Panc1 (cell line): ENCODE results near the gene SEC61A2. TPM values are rescaled to one million over a fixed set of nuclear protein-coding genes. Genes with fewer than 3 reads are reported as not detected.

Experiments used
- ATAC-seq: fragments of 200-7000 bp; cut with Tn5 transposase; 2 replicates; pipeline ENCODE4 v1.9.1; 2020; ENCODE audit warnings: mild to moderate bottlenecking, moderate library complexity
- Bru-seq: library from RNA; stranded (reverse); fragments of 400-500 nt; gene quantifications from one replicate; lab custom pipeline; 2021; lab: Mats Ljungman, UMichigan
- BruChase-seq, 2 experiments: library from RNA; stranded (reverse); fragments of 400-500 nt; gene quantifications; one replicate each; lab custom pipeline; 2021; lab: Mats Ljungman, UMichigan
- BruUV-seq: library from RNA; stranded (reverse); fragments of 400-500 nt; replicated peaks from 2 replicates; lab custom pipeline; 2021; lab: Mats Ljungman, UMichigan
- CTCF ChIA-PET: fragments of 300-600 bp; sonication (Branson Sonifier 250); formaldehyde crosslinking; loops from one replicate; lab custom pipeline; 2022; ENCODE audit warnings: antibody characterized with exemption; lab: Charles Lee
- POLR2A ChIA-PET: fragments of 300-600 bp; sonication (Branson Sonifier 250); formaldehyde crosslinking; loops from one replicate; lab custom pipeline; 2022; ENCODE audit warnings: antibody characterized with exemption; lab: Charles Lee
- DNase-seq: peaks from one replicate; pipeline ENCODE4 v3.0.0-alpha.2; 2010; ENCODE audit warnings: low read depth, low spot score
- H3K27ac ChIP-seq: 2 replicates; pipeline ENCODE4 v1.5.1; 2011; ENCODE audit warnings: mild to moderate bottlenecking, low read length, inconsistent platforms
- H3K27me3 ChIP-seq: fragments of 200-500 bp; sonication (Bioruptor generic); 2 replicates; pipeline ENCODE4 v1.6.0; 2014; ENCODE audit warnings: low read length, inconsistent platforms; ENCODE audit not compliant: control insufficient read depth, insufficient read depth
- H3K36me3 ChIP-seq: fragments of 200-500 bp; sonication (Bioruptor generic); 2 replicates; pipeline ENCODE4 v1.5.1; 2014; ENCODE audit warnings: inconsistent platforms, mild to moderate bottlenecking, low read length, moderate library complexity; ENCODE audit not compliant: control insufficient read depth, insufficient read depth
- H3K4me1 ChIP-seq: 2 replicates; pipeline ENCODE4 v1.5.1; 2011; ENCODE audit warnings: inconsistent platforms, mild to moderate bottlenecking, low read length, moderate library complexity; ENCODE audit not compliant: control insufficient read depth, insufficient read depth
- H3K4me3 ChIP-seq, 2 experiments: 2 replicates each; pipeline ENCODE4 v1.5.1; 2011 to 2012; ENCODE audit warnings: low read depth in 2 of 2, low read length in 2 of 2, mild to moderate bottlenecking in 2 of 2, inconsistent platforms in 1 of 2, moderate library complexity in 1 of 2
- H3K9me3 ChIP-seq: fragments of 200-500 bp; sonication (Bioruptor generic); 2 replicates; pipeline ENCODE4 v1.5.1; 2014; ENCODE audit warnings: low read depth, mild to moderate bottlenecking, inconsistent platforms, low read length, moderate library complexity; ENCODE audit not compliant: control insufficient read depth, insufficient read depth
- CTCF ChIP-seq: fragments of 450-650 bp; IDR thresholded peaks from 2 replicates; pipeline ENCODE4 v1.5.1; 2017; ENCODE audit warnings: mild to moderate bottlenecking
- POLR2AphosphoS5 ChIP-seq: IDR thresholded peaks from 2 replicates; pipeline ENCODE4 v1.6.1; 2012; ENCODE audit warnings: mild to moderate bottlenecking, low read depth, low read length, moderate library complexity
- REST ChIP-seq, 2 experiments: IDR thresholded peaks; 2 replicates each; pipeline ENCODE4 v1.6.1; 2011 to 2012; ENCODE audit warnings: low read depth in 2 of 2, control low read depth in 1 of 2, low read length in 1 of 2, mild to moderate bottlenecking in 1 of 2, moderate library complexity in 1 of 2; ENCODE audit not compliant: insufficient read depth in 1 of 2
- SIN3A ChIP-seq: IDR thresholded peaks from 2 replicates; pipeline ENCODE4 v1.6.1; 2012; ENCODE audit warnings: low read depth, mild to moderate bottlenecking, low read length, moderate library complexity, borderline replicate concordance; ENCODE audit not compliant: insufficient read depth
- TCF7L2 ChIP-seq: IDR thresholded peaks from 2 replicates; pipeline ENCODE4 v1.6.1; 2011; ENCODE audit warnings: mild to moderate bottlenecking, low read depth, low read length, inconsistent platforms
- in situ Hi-C: cut with HindIII; loops from 2 replicates; pipeline ENCODE4 v1.10.0; 2016; ENCODE audit warnings: low sequenced_read_pairs, low pct_unique_long_range_greater_than_20kb
- intact Hi-C: fragments of 100-400 bp; cut with micrococcal nuclease; formaldehyde crosslinking; loops from one replicate; pipeline ENCODE4 v1.10.0; 2022; ENCODE audit not compliant: unreplicated experiment
- long read RNA-seq: library from polyadenylated mRNA; unstranded; transcript quantifications from one replicate; pipeline ENCODE4 v2.0.0, GENCODE V29; 2021; ENCODE audit not compliant: unreplicated experiment
- polyA plus RNA-seq: library from polyadenylated mRNA; unstranded; fragments of >200 nt; gene quantifications from one replicate; pipeline ENCODE4 v1.2.1, GENCODE V29; 2012; ENCODE audit warnings: missing spikeins; ENCODE audit not compliant: insufficient read length
- total RNA-seq: library from RNA; stranded (reverse); gene quantifications from one replicate; pipeline ENCODE4 v1.2.1, GENCODE V29; 2021; ENCODE audit not compliant: unreplicated experiment

Gene SEC61A2
- total RNA-seq (8.8 TPM), Bru-seq, nascent RNA (percentile 68 among the genes with signal in this experiment), BruChase-seq, experiment 1, labeled RNA remaining after a 2-hour chase (percentile 71 among the genes with signal in this experiment), BruChase-seq, experiment 2, labeled RNA remaining after a 6-hour chase (percentile 63 among the genes with signal in this experiment)
- polyA plus RNA-seq: 5.0 TPM
- long read RNA-seq, partial matches to known transcripts: 0 of 7 reads
- long read RNA-seq, other reads (novel, unspliced or antisense): 6 of 7 reads

DNA sequence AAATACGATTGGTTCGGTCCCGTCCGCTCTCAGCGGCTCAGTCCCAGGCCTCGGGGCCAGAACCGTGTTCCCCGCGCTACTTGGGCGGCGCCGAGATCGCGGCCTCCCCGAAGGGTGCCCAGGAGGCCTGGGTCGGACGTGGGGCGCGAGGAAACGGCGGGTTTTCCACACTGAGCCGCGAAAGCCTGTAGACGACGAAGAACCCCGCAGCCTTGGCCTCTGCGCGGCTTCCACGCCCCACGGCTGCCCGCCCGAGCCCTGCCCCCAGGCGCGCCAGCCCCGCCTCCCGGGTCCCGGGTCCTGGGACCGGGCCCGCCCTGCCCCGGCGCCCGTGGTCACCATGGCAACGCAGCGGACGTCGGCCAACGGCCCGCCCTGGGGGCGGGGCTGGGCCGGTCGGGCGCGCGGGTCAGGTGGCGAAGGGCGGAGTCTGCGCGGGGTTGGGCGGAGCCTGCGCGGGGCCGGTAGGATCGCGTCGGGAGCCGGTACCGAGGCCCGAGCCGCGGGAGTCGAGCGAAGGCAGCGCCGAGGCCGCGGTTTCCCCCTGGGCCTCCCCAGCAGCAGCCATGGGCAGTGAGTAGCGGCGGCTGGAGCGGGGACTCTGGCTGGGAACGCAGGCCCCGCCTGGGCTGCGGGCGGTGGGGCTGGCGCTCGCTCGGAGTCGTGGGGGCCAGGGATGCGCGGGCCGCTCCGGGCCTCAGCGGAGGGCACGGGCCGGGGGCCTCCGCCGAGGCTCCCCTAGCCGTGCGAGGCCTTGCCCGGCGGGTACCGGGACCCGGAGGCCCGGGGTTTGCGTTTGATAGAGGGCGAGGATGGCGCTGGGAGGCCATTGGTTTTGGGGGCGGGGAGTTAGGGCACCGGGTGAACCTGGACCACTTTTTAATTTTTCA, at the start of gene SEC61A2:
Gene SEC61A2 (plus strand): TSS at position 456 of the 890 bp plus-strand sequence. CDS start 111 bp downstream, at position 567.
- no peaks in the 10 kb centered on the region for H3K9me3 ChIP-seq
- peak within 1 kb of the TSS; percentile 82 to 89 for H3K4me3 ChIP-seq
- H3K27ac ChIP-seq: peak within 1 kb of the TSS; percentile 72
- ChIA-PET CTCF (no interaction called here), POLR2A (no interaction called here)
- no peak for TF ChIP-seq TCF7L2
- no peak for TF ChIP-seq CTCF
- no peak for TF ChIP-seq REST (IDR thresholded peaks at IDR 0.05; ENCODE audit: insufficient read depth in 1 of 2, low read depth in 2 of 2, low read length in 1 of 2)
- peak; percentile 45; the same call in 1 of the 2 replicates for TF ChIP-seq POLR2AphosphoS5
- TF ChIP-seq SIN3A: no peak
- H3K4me1 ChIP-seq: no peaks in the 10 kb centered on the region
- in situ Hi-C loops (no loop called here), intact Hi-C loops (no loop called here)
- peak; percentile 12 for DNase-seq
- no peaks in the 10 kb centered on the region for H3K27me3 ChIP-seq
- BruUV-seq: no TSS peak
- no peaks in the 10 kb centered on the region; the same call in none of the 2 replicates for H3K36me3 ChIP-seq
- ATAC-seq: peak; percentile 95

GRCh38 chr10:12081470-12081869, 48.0 kb upstream of the SEC61A2 start:
- CTCF ChIA-PET: no interaction called here
- Histone ChIP-seq H3K36me3 (no peaks in the 10 kb centered on the region), H3K9me3 (no peaks in the 10 kb centered on the region), H3K27ac (no peak overlapping the region), H3K4me1 (no peaks in the 10 kb centered on the region), H3K27me3 (no peaks in the 10 kb centered on the region), H3K4me3 (no peak overlapping the region)
- no peak for DNase-seq
- intact Hi-C loops (no loop called here), in situ Hi-C loops (no loop called here)
- POLR2A ChIA-PET: no interaction called here
- ATAC-seq: no peak
- BruUV-seq: no TSS peak
- no peak for TF ChIP-seq CTCF
- TF ChIP-seq SIN3A: no peak
- no peak for TF ChIP-seq REST (IDR thresholded peaks at IDR 0.05; ENCODE audit: insufficient read depth in 1 of 2, low read depth in 2 of 2, low read length in 1 of 2)
- no peak for TF ChIP-seq TCF7L2
- no peak for TF ChIP-seq POLR2AphosphoS5
